ENCODE measurements around the gene ADCY2.

Gene ADCY2

GRCh38 chr5:7418276-7418675, 22.3 kb downstream of the ADCY2 start (continued):
- TF ChIP-seq PATZ1 (CRISPR knock-in tag; IDR thresholded peaks at IDR 0.05; ENCODE audit: borderline replicate concordance) (no peak), ZFP3 (CRISPR knock-in tag; IDR thresholded peaks at IDR 0.05) (no peak), OSR1 (CRISPR knock-in tag; IDR thresholded peaks at IDR 0.05) (no peak), ARNTL (CRISPR knock-in tag; IDR thresholded peaks at IDR 0.05; ENCODE audit: borderline replicate concordance, low read depth) (no peak)

DNA sequence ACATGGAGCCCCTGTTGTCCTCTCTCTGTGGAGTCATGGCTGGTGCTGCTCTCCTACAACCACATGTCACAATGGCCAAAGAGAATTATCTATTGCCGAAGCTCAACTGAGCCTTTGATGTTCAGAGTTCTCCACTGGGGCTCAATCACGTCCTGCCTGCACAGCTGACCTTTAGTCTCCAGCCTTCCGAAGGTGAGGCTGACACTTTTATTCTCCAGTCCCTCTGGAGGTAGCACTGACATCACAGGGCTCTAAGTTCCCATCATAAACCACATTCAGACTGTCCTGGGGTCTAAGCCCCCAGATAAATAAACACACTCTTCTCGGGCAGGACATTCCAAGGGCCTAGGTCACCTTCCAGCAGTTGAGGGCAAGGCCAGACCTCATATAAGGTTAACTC, 23.4 kb downstream of the ADCY2 start:
- no peak for ATAC-seq
- TF ChIP-seq ZFP3 (CRISPR knock-in tag; IDR thresholded peaks at IDR 0.05) (no peak), ZNF70 (CRISPR knock-in tag; IDR thresholded peaks at IDR 0.05) (no peak)

GRCh38 chr5:7419846-7420245, 23.9 kb downstream of the ADCY2 start:
- TF ChIP-seq PATZ1 (CRISPR knock-in tag; IDR thresholded peaks at IDR 0.05; ENCODE audit: borderline replicate concordance), result no peak
- no peak for TF ChIP-seq ZNF8 (CRISPR knock-in tag; IDR thresholded peaks at IDR 0.05)
- TF ChIP-seq GLIS3 (CRISPR knock-in tag; IDR thresholded peaks at IDR 0.05), result no peak
- no peak for TF ChIP-seq OSR1 (CRISPR knock-in tag; IDR thresholded peaks at IDR 0.05)
- no peak for TF ChIP-seq TOX (CRISPR knock-in tag; IDR thresholded peaks at IDR 0.05; ENCODE audit: borderline replicate concordance)
- TF ChIP-seq, protein P1, sequence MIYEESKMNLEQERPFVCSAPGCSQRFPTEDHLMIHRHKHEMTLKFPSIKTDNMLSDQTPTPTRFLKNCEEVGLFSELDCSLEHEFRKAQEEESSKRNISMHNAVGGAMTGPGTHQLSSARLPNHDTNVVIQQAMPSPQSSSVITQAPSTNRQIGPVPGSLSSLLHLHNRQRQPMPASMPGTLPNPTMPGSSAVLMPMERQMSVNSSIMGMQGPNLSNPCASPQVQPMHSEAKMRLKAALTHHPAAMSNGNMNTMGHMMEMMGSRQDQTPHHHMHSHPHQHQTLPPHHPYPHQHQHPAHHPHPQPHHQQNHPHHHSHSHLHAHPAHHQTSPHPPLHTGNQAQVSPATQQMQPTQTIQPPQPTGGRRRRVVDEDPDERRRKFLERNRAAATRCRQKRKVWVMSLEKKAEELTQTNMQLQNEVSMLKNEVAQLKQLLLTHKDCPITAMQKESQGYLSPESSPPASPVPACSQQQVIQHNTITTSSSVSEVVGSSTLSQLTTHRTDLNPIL (CRISPR knock-in tag; IDR thresholded peaks at IDR 0.05; ENCODE audit: low read depth), result no peak
- no peak for TF ChIP-seq CSDC2 (CRISPR knock-in tag; IDR thresholded peaks at IDR 0.05)
- no peak for TF ChIP-seq ESRRG (CRISPR knock-in tag; IDR thresholded peaks at IDR 0.05)
- no peak for TF ChIP-seq CSRNP3 (CRISPR knock-in tag; IDR thresholded peaks at IDR 0.05)
- ATAC-seq, result no peak

DNA sequence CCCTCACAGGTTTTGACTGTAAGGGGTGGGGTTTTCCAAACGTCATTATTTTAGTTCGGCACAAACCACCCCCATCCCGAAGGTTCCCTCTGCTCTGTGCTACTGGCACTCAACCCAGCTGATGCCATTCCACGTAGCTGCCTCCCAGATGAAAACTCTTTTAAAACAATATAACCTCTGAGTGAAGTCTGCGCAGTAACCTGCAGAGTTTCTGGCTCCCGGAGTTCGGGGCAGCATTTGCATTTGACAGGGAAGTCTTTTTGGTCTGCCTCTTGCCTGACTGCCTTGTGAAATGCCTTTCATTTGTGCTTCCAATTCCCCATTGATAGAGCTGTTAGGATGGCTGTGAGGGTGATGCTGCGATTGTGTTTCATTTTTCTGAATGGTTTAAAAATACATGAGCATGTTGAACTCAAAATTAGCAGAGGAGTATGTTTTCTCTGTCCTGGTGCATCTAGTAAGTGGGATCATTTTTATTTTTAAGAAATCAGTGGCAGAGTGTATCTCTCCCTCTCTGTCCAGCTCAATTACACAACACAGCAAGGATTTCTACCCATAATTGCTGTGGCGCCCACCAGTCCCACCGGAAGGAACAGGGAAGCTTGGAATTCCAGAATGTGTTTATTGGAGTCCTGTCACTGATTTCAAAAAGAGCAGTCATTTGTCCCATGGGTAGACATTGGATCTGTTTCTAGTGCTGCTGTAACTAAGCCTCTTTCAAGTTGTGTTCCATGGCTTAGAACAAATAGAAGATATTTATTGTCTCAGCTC, 24.8 kb downstream of the ADCY2 start:
- ATAC-seq, result no peak
- TF ChIP-seq ZNF565 (CRISPR knock-in tag; conservative IDR thresholded peaks at IDR 0.05; ENCODE audit: low read depth) (no peak), PATZ1 (CRISPR knock-in tag; IDR thresholded peaks at IDR 0.05; ENCODE audit: borderline replicate concordance) (no peak), CSRNP3 (CRISPR knock-in tag; IDR thresholded peaks at IDR 0.05) (no peak), PPARA (CRISPR knock-in tag; IDR thresholded peaks at IDR 0.05; ENCODE audit: borderline replicate concordance) (no peak), TSHZ2 (CRISPR knock-in tag; IDR thresholded peaks at IDR 0.05) (no peak), ISL1 (CRISPR knock-in tag; IDR thresholded peaks at IDR 0.05) (no peak), ESRRG (CRISPR knock-in tag; IDR thresholded peaks at IDR 0.05) (no peak), ZFP3 (CRISPR knock-in tag; IDR thresholded peaks at IDR 0.05) (no peak), SNAI2 (CRISPR knock-in tag; IDR thresholded peaks at IDR 0.05) (no peak), GLIS3 (CRISPR knock-in tag; IDR thresholded peaks at IDR 0.05) (no peak), RARB (CRISPR knock-in tag; IDR thresholded peaks at IDR 0.05) (no peak), ZC3H10 (CRISPR knock-in tag; IDR thresholded peaks at IDR 0.05) (no peak), POU6F1 (CRISPR knock-in tag; IDR thresholded peaks at IDR 0.05; ENCODE audit: borderline replicate concordance, low read depth) (no peak), ARNTL (CRISPR knock-in tag; IDR thresholded peaks at IDR 0.05; ENCODE audit: borderline replicate concordance, low read depth) (no peak)

Data from SK-N-SH treated with all-trans-retinoic acid at 6 μM for 48 hours (cell line).